IPS-11a (cell line): ENCODE data around the gene FRK.
"Not testable (repeated sequence)": the region's sequence is repeated elsewhere in the genome, so short reads cannot be mapped to it uniquely, and the experiment has no call there.

Experiments used
- H3K4me3 ChIP-seq: one replicate; pipeline ENCODE4 v1.5.1; 2013; ENCODE audit warnings: low read depth, low read length, control low read depth

Gene FRK

DNA sequence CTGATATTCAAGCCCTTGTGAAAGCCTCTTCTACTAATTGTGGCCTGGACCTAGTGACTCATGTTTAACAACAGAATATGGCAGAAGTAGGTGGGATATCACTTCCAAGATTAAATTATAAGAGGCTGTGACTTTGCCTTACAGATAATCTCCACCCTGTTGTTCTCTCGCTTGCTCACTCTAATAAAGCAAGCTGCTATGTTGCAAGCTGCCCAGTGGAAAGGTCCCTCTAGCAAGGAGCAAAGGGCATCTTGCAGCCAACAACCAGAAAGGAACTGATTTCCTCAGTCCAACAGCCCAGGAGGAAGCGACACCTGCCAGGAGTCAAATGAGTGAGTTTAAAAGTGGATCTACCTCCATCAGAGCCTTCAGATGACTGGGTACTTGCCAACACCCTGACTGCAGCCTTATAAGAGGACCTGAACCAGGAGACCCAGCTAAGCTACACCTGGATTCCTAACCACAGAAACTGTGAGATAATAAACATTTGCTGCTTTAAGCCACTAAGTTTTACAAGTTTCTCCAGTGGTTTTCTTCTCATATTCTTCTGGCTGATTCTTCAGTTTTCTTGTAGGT is 112.6 kb downstream of the FRK start:
- H3K4me3 ChIP-seq = no peak overlapping the region

DNA sequence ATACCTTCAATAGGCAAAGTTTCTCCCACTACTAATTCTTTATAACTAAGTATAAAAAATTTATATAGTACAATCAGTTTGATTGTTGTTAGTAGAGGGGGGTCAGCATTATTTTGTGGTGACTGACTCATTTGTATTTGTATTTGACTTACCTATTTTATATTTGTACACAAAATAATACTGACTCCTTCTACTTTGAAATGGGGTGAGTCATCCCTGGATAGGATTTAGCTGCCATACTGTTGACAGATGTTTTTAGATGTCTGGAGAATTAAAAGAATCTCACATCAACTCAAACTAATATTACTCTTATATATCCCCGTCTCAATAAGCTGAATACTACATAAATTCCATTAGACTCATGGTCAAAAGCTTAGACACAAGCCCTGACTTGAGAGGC is 114.9 kb downstream of the FRK start:
- no peak overlapping the region for H3K4me3 ChIP-seq

DNA sequence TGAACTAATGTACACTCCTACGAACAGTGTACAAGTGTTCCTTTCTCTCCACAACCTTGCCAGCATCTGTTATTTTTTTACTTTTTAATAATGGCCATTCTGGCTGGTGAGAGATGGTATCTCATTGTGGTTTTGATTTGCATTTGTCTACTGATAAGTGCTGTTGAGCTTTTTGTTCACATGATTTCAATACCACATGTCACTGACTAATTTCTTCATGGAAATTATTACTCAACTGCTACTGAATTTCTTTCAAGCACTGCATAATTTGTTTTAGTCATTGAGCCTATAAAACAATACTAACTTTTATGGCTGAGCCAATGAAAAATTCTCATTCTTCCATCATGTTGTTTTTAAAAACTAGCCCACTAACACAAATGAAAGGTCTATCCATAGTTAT is 115.4 kb downstream of the FRK start:
- no peak overlapping the region for H3K4me3 ChIP-seq

DNA sequence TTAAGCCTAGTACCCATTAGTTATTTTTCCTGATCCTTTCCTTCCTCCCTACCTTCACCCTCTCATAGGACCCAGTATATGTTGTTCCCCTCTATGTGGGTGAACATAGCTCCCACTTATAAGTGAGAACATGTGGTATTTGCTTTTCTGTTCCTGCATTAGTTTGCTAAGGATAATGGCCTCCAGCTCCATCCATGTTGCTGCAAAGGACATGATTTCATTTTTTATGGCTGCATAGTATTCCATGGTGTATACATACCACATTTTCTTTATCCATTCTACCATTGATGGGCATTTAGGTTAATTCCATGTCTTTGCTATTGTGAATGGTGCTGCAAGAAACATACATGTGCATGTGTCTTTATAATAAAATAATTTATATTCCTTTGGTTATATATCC is 115.9 kb downstream of the FRK start:
- not testable (repeated sequence) for H3K4me3 ChIP-seq

DNA sequence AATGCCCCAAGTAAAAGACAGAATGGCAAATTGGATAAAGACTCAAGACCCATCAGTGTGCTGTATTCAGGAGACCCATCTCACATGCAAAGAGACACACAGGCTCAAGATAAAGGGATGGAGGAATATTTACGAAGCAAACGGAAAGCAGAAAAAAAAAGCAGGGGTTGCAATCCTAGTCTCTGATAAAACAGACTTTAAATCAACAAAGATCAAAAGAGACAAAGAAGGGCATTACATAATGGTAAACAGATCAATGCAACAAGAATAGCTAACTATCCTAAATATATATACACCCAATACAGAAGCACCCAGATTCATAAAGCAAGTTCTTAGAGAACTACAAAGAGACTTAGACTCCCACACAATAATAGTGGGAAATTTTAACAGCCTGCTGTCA is 123.2 kb downstream of the FRK start:
- not testable (repeated sequence) for H3K4me3 ChIP-seq

DNA sequence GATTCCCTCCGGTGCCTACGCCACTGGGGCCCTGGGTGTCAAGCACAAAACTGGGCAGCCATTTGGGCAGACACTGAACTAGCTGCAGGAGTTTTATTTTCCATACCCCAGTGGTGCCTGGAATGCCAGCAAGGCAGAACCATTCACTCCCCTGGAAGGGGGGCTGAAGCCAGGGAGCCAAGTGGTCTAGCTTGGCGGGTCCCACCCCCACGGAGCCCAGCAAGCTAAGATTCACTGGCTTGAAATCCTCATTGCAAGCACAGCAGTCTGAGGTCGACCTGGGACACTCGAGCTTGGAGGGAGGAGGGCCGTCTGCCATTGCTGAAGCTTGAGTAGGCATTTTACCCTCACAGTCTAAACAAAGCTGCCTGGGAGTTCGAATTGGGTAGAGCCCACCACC is 125.3 kb downstream of the FRK start:
- H3K4me3 ChIP-seq = no peak overlapping the region

DNA sequence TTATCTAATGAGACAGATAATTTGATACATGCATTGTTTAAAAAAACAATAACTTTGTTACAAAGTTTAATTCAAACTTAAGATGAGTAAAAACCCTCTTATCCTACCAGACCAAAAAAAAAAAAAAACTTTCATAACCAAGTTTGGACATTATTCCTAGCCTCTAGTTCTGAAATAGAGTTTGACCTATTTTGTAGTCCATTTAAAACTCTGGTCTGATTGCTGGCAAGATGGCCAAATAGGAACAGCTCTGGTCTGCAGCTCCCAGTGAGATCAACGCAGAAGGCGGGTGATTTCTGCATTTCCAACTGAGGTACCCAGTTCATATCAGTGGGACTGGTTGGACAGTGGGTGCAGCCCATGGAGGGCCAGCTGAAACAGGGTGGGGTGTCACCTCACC is 125.9 kb downstream of the FRK start:
- no peak overlapping the region for H3K4me3 ChIP-seq

DNA sequence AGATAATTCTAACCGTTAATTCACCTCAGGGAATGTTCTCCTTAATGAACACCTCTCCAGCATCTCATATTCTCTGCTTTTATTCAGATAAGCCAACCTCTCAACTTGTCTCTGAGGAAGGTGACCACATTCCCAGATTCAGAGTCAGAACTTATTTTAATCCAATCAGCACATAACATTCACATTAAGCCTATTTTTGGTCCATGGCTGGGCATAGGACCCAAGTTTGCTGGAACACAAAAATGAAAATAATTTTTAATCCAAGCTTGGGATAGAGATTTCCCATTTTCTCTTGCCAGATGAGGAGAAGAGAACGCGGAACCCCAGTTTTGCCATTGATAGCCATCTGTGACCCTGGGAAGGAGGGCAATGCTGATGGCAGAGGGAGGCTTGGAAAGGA is 126.5 kb downstream of the FRK start:
- H3K4me3 ChIP-seq = no peak overlapping the region

DNA sequence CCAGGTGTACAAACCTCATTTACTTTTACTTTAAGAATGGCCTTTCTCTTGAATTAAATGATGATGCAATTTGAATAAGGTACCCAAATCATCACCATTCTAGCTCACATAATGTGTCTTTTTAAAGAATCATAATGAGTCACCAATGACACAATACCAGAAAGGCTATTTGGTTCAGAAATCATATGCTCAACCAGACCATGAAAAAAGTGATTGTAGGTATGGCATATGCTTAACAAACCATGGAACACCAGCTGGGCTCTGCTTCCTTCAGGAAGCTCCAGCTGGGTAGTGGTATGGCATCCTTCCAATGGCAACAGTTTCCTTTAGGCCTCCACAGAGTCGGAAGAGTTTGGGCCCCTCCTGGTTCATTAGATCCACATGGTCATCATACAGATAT is 128.2 kb downstream of the FRK start:
- no peak overlapping the region for H3K4me3 ChIP-seq

DNA sequence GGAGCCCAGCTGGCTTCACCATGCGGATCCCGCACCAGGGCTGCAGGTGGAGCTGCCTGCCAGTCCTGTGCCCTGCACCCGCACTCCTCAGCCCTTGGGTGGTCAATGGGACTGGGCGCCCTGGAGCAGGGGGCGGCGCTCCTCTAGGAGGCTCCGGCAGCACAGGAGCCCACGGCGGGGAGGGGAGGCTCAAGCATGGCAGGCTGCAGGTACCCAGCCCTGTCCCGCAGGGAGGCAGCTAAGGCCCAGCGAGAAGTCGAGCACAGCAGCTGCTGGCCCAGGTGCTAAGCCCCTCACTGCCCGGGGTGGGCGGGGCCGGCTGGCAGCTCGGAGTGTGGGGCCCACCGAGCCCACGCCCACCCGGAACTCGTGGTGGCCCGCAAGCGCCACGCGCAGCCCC is 132.7 kb downstream of the FRK start:
- H3K4me3 ChIP-seq = not testable (repeated sequence)

DNA sequence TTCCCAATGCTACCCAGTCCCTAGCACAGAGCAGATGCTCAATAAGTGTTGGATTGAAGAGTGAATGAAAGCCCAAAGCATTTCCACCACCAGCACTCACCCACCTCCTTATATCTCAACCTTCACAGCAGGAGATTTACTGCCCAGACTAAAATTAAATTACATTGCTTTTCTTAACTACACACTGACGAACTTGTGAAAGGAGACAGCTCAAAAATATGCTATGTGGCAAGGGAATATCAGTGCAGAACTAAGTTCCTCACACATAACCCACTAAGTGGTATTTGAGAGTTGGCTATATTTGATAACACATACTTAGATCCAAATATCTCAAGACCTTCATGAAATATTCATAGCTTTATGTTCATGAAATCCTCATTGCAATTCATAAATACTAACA is 137.7 kb downstream of the FRK start:
- no peak overlapping the region for H3K4me3 ChIP-seq

DNA sequence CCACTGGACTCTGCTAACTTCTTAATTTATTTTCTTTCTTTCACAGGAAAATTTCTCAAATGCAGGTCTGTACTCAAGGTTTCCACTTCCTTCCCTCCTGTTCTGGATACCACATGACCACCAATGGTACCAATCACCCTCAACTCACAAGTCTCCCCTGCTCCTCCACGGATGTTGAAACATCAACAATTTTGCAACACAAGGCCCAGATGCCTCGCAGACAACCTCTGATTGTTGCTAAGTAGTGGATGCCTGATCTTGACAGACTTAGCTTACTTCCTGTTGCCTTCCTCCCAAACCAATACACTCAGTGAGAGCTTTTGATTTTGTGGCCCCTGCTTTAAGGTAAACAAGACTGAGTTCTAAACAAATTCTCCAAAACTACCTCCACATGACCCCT is 146.6 kb downstream of the FRK start:
- no peak overlapping the region for H3K4me3 ChIP-seq

DNA sequence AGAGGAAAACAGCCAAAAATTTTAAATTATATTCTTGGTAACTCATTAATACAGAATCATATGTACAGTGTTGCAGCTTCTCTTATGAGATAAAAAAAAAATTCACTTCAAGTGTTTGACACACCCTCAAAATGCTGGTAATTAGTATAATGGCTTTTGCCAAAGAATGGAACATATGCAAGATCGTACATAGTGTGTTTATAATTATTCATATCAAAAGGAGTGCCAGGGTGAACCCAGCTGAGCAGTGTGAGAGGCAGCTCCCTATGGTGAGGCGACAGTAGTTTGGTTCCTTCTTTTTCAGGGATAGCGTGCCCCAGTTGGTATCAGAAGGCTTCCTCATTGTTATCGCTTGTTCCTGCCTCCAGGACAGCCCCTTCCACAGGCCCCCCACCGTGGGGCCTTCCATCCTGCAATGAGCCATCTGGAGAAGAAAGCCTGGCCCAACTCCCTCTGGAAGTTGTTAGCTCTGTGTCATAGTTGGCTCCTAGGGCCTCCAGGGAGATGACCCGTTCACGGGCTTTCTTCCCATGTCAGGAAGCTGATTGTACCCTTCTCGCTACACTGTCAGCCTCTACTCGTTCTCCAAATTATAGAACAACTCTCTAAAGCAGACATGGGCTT is 150.7 kb downstream of the FRK start:
- H3K4me3 ChIP-seq = no peak overlapping the region

DNA sequence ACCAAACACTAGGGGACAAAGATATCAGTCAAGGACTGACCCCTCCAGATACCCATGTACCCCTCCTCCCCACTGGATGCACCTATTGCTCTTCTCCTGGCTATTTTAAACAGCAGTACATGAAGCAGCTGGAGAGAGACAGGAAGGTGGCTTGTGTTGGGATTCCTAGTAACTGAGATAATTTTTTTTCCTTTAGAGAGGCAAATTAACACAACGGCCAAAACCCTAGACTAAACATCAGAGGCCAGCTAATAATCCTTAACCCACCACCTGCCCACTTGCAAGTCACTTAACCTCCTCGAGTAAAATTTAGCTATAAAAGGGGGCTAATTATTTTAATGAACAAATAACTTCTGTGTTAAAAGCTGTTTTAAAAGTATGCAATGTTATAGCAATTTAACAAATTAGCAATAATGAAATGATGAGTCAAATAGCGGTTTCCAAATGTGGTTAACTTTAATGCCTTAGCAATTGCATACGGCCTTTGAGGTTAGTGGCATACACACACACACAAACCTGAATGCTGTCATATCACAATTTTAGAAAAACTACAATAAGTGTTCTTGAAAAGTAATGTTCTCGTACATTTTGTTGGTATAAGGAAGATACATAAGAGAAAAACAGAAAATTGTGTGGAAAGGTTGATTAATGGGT is 151.7 kb downstream of the FRK start:
- no peak overlapping the region for H3K4me3 ChIP-seq

DNA sequence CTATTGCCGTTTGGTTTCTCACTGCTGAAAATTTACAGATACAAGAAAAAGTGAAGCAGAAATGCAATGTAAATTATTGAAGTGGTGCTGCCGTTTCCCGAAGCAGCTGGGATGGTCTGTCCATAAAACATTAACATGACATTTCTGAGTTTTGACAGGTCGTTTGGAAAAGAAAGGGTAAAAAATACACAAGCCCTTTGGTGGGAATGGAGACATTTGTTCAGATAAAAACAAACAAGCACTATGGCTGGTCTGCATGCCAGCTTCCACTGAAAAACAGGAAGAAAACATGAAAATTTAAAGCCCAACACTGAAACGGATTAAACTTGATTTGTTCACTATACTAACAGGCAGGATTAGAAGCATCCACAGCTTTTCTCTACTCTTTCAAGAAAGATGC is 155.2 kb downstream of the FRK start:
- H3K4me3 ChIP-seq = no peak overlapping the region

DNA sequence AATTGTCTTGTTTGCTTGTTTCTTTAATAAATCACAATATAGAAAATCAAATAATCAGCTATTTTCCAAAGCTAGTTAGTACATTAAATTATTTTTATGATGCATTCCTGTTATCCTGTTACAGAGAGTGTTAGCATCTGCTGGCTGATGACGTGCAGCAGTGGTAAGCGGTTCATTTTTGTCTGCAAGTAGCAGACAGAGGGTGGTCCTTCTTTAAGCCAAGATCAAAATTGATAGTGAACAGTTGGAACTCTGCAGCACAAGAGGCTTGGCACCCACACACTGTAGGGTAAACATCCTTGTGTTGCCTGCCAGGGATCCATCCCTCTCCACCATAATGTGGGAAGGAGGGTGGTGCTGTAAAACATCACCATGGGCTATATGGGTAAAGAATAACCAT is 158.3 kb downstream of the FRK start:
- H3K4me3 ChIP-seq = no peak overlapping the region

DNA sequence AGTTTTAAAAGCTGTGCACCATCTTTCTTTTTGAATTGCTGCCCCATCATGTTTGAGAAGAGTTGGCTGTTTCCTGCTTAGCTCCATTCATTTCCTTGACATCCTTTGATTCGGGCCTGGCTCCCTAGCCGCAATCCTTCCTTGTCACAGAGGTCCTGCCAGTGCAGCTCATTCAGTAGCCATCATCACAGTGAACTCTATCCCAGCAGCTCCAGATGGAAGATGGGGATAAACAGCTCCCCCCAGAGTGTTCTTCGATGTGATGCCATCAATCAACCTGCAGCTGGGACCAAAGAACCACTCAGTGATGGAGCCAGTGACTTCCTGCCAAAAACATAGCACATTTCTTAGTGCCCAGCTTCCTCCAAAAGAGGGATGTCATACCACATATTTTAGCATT is 158.8 kb downstream of the FRK start:
- no peak overlapping the region for H3K4me3 ChIP-seq

DNA sequence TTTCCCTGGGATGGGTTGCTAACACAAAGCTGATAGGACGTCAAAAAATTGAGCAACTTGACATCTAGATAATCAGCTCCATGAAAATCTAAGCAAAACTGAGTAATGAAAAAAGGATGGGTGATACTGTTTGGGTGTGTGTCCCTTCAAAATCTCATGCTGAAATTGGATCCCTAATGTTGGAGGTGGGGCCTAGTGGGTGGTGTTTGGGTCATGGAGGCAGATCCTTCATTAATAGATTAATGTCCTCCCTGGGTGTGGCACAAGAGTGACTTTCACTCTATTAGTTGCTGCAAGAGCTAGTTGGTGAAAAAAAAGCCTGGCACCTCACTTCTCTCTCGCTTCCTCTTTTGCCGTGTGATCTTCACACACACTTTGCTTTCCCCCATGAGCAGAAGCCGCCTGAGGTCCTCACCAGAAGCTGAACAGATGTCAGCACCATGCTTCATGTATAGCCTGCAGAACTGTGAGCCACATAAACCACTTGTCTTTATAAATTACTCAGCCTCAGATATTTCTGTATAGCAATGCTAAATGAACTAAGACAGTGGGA is 160.9 kb downstream of the FRK start:
- no peak overlapping the region for H3K4me3 ChIP-seq

DNA sequence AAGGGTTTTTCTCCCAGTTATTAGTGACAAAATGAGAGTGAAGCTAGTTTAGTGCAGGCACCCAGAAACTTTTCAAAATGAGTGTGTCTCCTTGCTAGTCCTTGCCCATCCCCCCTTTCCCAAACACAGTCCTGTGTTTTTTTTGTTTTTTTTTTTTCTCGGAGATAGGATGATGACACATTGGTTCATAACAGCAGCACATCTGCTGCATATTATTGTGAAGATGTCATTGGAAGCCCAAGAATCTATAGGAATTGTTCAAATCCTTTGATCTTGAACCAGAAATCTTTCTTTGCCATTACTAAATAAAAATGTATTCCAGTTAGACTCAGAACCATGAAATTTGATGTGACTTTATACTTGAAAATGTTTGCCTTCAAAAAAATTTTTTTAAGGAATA is 162.4 kb downstream of the FRK start:
- no peak overlapping the region for H3K4me3 ChIP-seq

DNA sequence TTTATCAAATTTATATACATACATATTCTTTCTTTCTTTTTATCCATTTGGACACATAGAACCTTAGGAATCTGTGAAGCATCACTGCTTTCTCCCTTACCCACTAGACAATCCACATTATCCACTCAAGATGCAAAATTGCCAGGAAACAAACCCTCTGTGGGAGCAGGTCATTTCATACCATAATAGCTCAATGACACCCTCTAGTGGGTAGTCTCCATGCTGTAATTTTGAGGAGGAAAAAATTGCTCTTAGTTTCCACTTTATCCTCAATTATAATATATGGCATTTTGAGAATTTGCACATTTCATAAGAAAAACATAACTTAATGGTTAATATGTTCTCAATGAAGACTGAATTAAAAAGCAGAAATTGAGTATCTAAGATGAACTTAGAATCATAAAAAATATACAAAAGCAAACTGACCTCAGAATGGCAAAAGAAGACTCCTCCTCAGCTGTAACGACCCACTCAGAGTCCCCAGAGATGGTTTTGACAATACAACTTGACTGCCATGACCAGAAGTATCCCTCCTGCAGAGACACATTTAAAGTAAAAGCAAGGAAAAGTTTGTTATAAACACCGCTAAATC is 164.1 kb downstream of the FRK start:
- no peak overlapping the region for H3K4me3 ChIP-seq

DNA sequence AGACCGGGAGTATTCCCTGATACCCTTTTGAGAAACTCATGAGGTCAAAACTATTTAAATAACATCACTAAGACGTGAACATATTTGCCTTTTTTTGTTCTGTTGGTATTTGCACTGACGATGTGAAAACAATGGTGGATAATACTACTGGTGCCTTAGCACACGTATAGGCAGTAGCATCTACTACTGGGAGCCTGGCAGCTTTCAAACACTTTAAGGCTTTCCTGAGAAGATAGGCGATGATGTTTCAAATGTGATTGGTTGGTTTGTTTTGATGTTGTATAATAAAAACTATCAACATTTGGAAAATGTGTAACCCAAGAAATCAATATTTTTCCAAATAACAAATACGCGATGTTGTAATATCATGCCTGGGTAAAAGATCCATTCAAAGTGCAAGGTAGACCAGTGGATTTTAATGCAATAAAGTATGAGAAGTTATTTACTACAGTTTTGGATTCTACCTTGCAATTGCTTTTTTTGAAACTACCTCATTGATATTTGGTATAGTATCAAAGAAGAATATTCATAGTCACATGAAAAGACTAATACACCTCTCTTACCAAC is 166.2 kb downstream of the FRK start:
- no peak overlapping the region for H3K4me3 ChIP-seq

DNA sequence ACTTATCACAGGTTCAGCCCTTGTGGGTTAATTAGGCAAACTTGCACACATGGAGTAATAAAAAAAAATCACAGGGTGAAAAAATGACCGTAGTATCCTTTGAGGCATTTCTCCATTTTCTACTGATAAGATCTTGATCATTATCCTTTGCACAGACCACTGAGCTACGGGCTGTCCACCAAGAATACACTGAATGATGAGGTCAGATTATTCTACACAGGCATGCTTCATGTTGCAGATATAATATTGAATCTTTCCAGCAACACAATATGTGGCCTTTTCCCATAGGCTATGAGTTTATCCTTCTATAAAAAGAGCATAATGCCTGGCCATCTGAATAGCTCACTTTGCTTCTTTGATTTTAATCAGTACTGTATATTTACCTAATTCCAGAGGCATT is 168.9 kb downstream of the FRK start:
- no peak overlapping the region for H3K4me3 ChIP-seq
